Prostate gland (tissue), 2 donors: Measurements from ENCODE around the gene NYNRIN.

Source experiments
- POLR2AphosphoS5 ChIP-seq: sonication (generic); formaldehyde crosslinking; IDR thresholded peaks from one replicate; pipeline ENCODE4 v1.6.1; 2017; ENCODE audit warnings: antibody characterized with exemption
- TF ChIP-seq, protein P1 (sequence below), 4 experiments: fragments of 200-600 bp in 2 of 4; fragments of 450-650 bp in 2 of 4; sonication (generic) in 2 of 4; IDR thresholded peaks; 1 replicate in 3 of 4; 2 replicates in 1 of 4; pipeline ENCODE4 v1.5.1; 2016 to 2019; ENCODE audit warnings: antibody characterized with exemption in 4 of 4, mild to moderate bottlenecking in 2 of 4, moderate library complexity in 2 of 4

DNA sequence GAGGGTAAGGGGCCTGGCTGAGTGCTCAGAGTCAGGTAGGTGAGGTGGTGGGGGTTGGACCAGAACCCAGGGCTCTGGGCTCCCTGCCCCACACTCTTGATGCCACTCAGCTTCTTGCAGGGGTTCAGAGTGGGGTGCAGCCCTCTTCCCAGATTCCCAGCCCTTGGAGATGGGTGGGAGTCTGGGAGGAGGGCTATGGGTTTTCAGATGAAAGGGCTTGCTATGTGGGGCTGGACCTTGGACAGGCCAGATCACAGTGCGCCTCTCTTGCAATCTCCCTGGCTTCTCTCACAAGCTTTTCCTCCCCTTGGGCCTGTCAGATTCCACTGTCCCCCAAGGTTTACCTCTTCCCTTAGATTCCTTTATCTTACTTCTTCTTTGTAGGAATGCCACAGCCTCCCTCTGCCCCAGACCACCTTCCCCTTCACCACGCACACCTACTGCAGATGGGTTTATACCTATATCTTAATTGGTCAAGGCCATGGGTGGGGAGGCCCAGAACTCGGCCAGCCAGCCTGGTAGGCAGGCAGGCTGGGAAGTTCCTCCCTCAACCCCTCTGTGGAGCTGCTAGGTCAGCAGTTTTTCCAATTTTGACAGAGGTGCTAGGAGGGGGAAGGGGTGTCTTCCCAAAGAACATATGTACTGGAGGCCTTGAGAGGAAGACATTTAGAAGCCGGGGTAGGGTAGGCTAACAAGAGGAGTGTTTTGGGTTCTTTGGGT lies 1.4 kb downstream of the NYNRIN start:
- TF ChIP-seq, protein P1, sequence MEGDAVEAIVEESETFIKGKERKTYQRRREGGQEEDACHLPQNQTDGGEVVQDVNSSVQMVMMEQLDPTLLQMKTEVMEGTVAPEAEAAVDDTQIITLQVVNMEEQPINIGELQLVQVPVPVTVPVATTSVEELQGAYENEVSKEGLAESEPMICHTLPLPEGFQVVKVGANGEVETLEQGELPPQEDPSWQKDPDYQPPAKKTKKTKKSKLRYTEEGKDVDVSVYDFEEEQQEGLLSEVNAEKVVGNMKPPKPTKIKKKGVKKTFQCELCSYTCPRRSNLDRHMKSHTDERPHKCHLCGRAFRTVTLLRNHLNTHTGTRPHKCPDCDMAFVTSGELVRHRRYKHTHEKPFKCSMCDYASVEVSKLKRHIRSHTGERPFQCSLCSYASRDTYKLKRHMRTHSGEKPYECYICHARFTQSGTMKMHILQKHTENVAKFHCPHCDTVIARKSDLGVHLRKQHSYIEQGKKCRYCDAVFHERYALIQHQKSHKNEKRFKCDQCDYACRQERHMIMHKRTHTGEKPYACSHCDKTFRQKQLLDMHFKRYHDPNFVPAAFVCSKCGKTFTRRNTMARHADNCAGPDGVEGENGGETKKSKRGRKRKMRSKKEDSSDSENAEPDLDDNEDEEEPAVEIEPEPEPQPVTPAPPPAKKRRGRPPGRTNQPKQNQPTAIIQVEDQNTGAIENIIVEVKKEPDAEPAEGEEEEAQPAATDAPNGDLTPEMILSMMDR (IDR thresholded peaks at IDR 0.05): no peak
- TF ChIP-seq POLR2AphosphoS5: no peak
